Keratinocyte (primary cell): Measurements from ENCODE around the gene SCFD1.

ENCODE experiments used
- EZH2 ChIP-seq: IDR thresholded peaks from one replicate; pipeline ENCODE4 v1.6.1; 2012; ENCODE audit warnings: inconsistent platforms, mild to moderate bottlenecking, low read length, moderate library complexity
- TF ChIP-seq, protein P1 (sequence below), 3 experiments: IDR thresholded peaks in 1 of 3; conservative IDR thresholded peaks in 1 of 3; optimal IDR thresholded peaks in 1 of 3; 2 replicates in 2 of 3; 3 replicates in 1 of 3; pipeline versions ENCODE3 to v1.5.1; 2011; ENCODE audit warnings: low read length in 3 of 3, mild to moderate bottlenecking in 3 of 3, moderate library complexity in 2 of 3, control low read depth in 1 of 3, inconsistent platforms in 1 of 3; ENCODE audit not compliant: insufficient read depth in 2 of 3; ENCODE audit errors: extremely low read depth in 1 of 3

DNA sequence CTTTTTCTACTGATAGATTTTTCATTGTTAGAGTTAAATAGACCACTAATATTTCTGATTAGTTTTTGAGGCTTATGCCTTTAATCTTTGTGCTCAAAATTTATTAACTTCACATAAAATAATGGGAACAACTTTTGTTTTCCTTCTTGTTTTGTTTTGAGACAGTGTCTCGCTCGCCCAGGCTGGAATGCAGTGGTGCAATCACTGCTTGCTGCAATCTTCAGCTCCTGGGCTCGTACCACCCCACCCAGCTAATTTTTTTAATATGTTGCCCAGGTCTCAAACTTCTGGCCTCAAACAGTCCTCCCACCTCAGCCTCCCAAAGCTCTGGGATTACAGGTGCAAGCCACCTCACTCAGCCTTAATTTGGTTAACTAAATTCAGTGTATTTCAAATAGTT is 16.8 kb downstream of the SCFD1 start:
- TF ChIP-seq, protein P1, sequence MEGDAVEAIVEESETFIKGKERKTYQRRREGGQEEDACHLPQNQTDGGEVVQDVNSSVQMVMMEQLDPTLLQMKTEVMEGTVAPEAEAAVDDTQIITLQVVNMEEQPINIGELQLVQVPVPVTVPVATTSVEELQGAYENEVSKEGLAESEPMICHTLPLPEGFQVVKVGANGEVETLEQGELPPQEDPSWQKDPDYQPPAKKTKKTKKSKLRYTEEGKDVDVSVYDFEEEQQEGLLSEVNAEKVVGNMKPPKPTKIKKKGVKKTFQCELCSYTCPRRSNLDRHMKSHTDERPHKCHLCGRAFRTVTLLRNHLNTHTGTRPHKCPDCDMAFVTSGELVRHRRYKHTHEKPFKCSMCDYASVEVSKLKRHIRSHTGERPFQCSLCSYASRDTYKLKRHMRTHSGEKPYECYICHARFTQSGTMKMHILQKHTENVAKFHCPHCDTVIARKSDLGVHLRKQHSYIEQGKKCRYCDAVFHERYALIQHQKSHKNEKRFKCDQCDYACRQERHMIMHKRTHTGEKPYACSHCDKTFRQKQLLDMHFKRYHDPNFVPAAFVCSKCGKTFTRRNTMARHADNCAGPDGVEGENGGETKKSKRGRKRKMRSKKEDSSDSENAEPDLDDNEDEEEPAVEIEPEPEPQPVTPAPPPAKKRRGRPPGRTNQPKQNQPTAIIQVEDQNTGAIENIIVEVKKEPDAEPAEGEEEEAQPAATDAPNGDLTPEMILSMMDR (optimal IDR thresholded peaks at IDR 0.05 in 1 of 3, IDR thresholded peaks at IDR 0.05 in 1 of 3, conservative IDR thresholded peaks at IDR 0.05 in 1 of 3; ENCODE audit: extremely low read depth in 1 of 3, insufficient read depth in 2 of 3, low read length in 3 of 3): no peak
- no peak for TF ChIP-seq EZH2
